OCI-LY7 (cell line): ENCODE results near the gene ROBO1. TPM values are rescaled to one million over a fixed set of nuclear protein-coding genes. Genes with fewer than 3 reads are reported as not detected.

Experiments
- BruUV-seq: library from RNA; stranded (reverse); fragments of 400-500 nt; replicated peaks from 2 replicates; lab custom pipeline; 2021; lab: Mats Ljungman, UMichigan
- CTCF ChIA-PET: fragments of 300-600 bp; sonication (Branson Sonifier 250); formaldehyde crosslinking; loops from one replicate; lab custom pipeline; 2022; ENCODE audit warnings: antibody characterized with exemption; ENCODE audit not compliant: unreplicated experiment; lab: Charles Lee
- POLR2A ChIA-PET: fragments of 300-600 bp; sonication (Branson Sonifier 250); formaldehyde crosslinking; loops from one replicate; lab custom pipeline; 2022; ENCODE audit warnings: antibody characterized with exemption; lab: Charles Lee
- DNase-seq: peaks from one replicate; pipeline ENCODE4 v3.0.0-alpha.2; 2015; ENCODE audit warnings: low spot score
- H2AFZ ChIP-seq: fragments of 200-600 bp; sonication (generic), shearing (Covaris generic); 2 replicates; pipeline ENCODE4 v1.6.1; 2014; ENCODE audit warnings: mild to moderate bottlenecking, antibody characterized with exemption, low read length, moderate library complexity
- H3K27ac ChIP-seq: fragments of 200-600 bp; sonication (generic); 2 replicates; pipeline ENCODE4 v1.5.1; 2014; ENCODE audit warnings: mixed run types, low read depth, mild to moderate bottlenecking, moderate library complexity, low read length, inconsistent platforms; ENCODE audit not compliant: poor library complexity, severe bottlenecking
- H3K36me3 ChIP-seq: fragments of 200-600 bp; sonication (generic); 2 replicates; pipeline ENCODE4 v1.6.1; 2014; ENCODE audit warnings: mild to moderate bottlenecking, antibody characterized with exemption, low read length, moderate library complexity, mixed read lengths; ENCODE audit not compliant: insufficient read depth
- H3K4me1 ChIP-seq: fragments of 200-600 bp; sonication (generic); 2 replicates; pipeline ENCODE4 v1.5.1; 2014; ENCODE audit warnings: mild to moderate bottlenecking, low read length; ENCODE audit not compliant: insufficient read depth, poor library complexity, severe bottlenecking
- H3K4me2 ChIP-seq: fragments of 200-600 bp; sonication (generic); 2 replicates; pipeline ENCODE4 v1.6.1; 2014; ENCODE audit warnings: mild to moderate bottlenecking, low read length
- H3K4me3 ChIP-seq: fragments of 200-600 bp; sonication (generic); 2 replicates; pipeline ENCODE4 v1.5.1; 2014; ENCODE audit warnings: mild to moderate bottlenecking, low read depth, low read length; ENCODE audit not compliant: poor library complexity, severe bottlenecking
- H3K79me2 ChIP-seq: fragments of 200-600 bp; sonication (generic); 2 replicates; pipeline ENCODE4 v1.6.1; 2016; ENCODE audit warnings: low read depth, mild to moderate bottlenecking, low read length, moderate library complexity, mixed read lengths; ENCODE audit not compliant: insufficient read depth
- H3K9me2 ChIP-seq: fragments of 200-600 bp; sonication (generic); 2 replicates; pipeline ENCODE4 v1.6.1; 2016; ENCODE audit warnings: mild to moderate bottlenecking, low read length, mixed read lengths; ENCODE audit not compliant: insufficient read depth
- H3K9me3 ChIP-seq: fragments of 200-600 bp; sonication (generic); 2 replicates; pipeline ENCODE4 v1.6.1; 2014; ENCODE audit warnings: mild to moderate bottlenecking, mixed run types, low read length, mixed read lengths
- H4K20me1 ChIP-seq: fragments of 200-600 bp; sonication (generic); 2 replicates; pipeline ENCODE4 v1.6.1; 2014; ENCODE audit warnings: mild to moderate bottlenecking, antibody characterized with exemption, low read length, moderate library complexity, mixed read lengths; ENCODE audit not compliant: insufficient read depth
- CTCF ChIP-seq: fragments of 200-600 bp; sonication (generic); conservative IDR thresholded peaks from 2 replicates; pipeline ENCODE4 v1.5.1; 2014; ENCODE audit warnings: mild to moderate bottlenecking, antibody characterized with exemption, low read length, moderate library complexity, mixed read lengths
- EZH2phosphoT487 ChIP-seq: fragments of 200-600 bp; sonication (generic); IDR thresholded peaks from 2 replicates; pipeline ENCODE4 v1.6.1; 2018; ENCODE audit warnings: low read depth, borderline replicate concordance, mild to moderate bottlenecking, mixed run types, antibody characterized with exemption, low read length, moderate library complexity, mixed read lengths
- intact Hi-C: fragments of 100-400 bp; cut with micrococcal nuclease; formaldehyde crosslinking; loops from one replicate; pipeline ENCODE4 v1.10.0; 2022; ENCODE audit not compliant: unreplicated experiment
- total RNA-seq, 2 experiments: library from RNA; depleted of rRNA in 1 of 2; stranded (reverse); fragments of >200 nt in 1 of 2; shearing (Covaris generic) in 1 of 2; gene quantifications; 2 replicates each; pipeline ENCODE4 v1.2.3, GENCODE V29; 2014 to 2022

Gene ROBO1
- total RNA-seq, 2 experiments from 2014 or later, result not detected

- no peak overlapping the region for H2AFZ ChIP-seq
- no TSS peak for BruUV-seq
- DNase-seq, result no peak
- CTCF ChIA-PET, result no interaction called here
- H3K4me3 ChIP-seq, result no peak overlapping the region
- H3K36me3 ChIP-seq, result no peaks in the 10 kb centered on the region
- H3K79me2 ChIP-seq, result no peaks in the 10 kb centered on the region
- H3K9me2 ChIP-seq, result no peaks in the 10 kb centered on the region
- no peaks in the 10 kb centered on the region for H4K20me1 ChIP-seq
- H3K9me3 ChIP-seq, result no peaks in the 10 kb centered on the region
- H3K4me2 ChIP-seq, result no peak overlapping the region
- no peaks in the 10 kb centered on the region for H3K4me1 ChIP-seq
- TF ChIP-seq CTCF (no peak), EZH2phosphoT487 (no peak)
- POLR2A ChIA-PET, result no interaction called here
- no peak overlapping the region for H3K27ac ChIP-seq
- intact Hi-C loops, result no loop called here
Observed at GRCh38 chr3:79028916-79029315, 738.9 kb downstream of the ROBO1 start.

- TF ChIP-seq CTCF (no peak), EZH2phosphoT487 (no peak)
- BruUV-seq, result no TSS peak
- Histone ChIP-seq H3K79me2 (no peaks in the 10 kb centered on the region), H3K4me2 (no peak overlapping the region), H4K20me1 (no peaks in the 10 kb centered on the region), H3K4me3 (no peak overlapping the region), H3K9me2 (no peaks in the 10 kb centered on the region), H3K27ac (no peak overlapping the region), H2AFZ (no peak overlapping the region), H3K36me3 (no peaks in the 10 kb centered on the region), H3K4me1 (no peaks in the 10 kb centered on the region), H3K9me3 (no peaks in the 10 kb centered on the region)
- DNase-seq, result no peak
- intact Hi-C loops, result no loop called here
- ChIA-PET CTCF (no interaction called here), POLR2A (no interaction called here)
Observed at GRCh38 chr3:79027593-79027992, 740.2 kb downstream of the ROBO1 start.

- Histone ChIP-seq H3K4me1 (no peaks in the 10 kb centered on the region), H3K36me3 (no peaks in the 10 kb centered on the region), H4K20me1 (no peaks in the 10 kb centered on the region), H3K4me3 (no peak overlapping the region), H3K9me2 (no peaks in the 10 kb centered on the region), H3K9me3 (no peaks in the 10 kb centered on the region), H3K79me2 (no peaks in the 10 kb centered on the region), H2AFZ (no peak overlapping the region), H3K4me2 (no peak overlapping the region), H3K27ac (no peak overlapping the region)
- no TSS peak for BruUV-seq
- DNase-seq, result no peak
- CTCF ChIA-PET, result no interaction called here
- POLR2A ChIA-PET, result no interaction called here
- intact Hi-C loops, result no loop called here
- TF ChIP-seq CTCF, result no peak
- no peak for TF ChIP-seq EZH2phosphoT487
Observed at GRCh38 chr3:79019924-79020173, 747.9 kb downstream of the ROBO1 start.
